Endodermal cell (in vitro differentiated cells): ENCODE measurements around the gene GFPT2. TPM values are rescaled to one million over a fixed set of nuclear protein-coding genes. Genes with fewer than 3 reads are reported as not detected.

ENCODE experiments used
- DNase-seq: peaks from one replicate; pipeline ENCODE4 v3.0.0-alpha.2; 2017
- H3K27ac ChIP-seq: 2 replicates; pipeline ENCODE4 v1.5.1; 2013; ENCODE audit warnings: mild to moderate bottlenecking, low read depth, low read length, moderate library complexity
- H3K27me3 ChIP-seq: 2 replicates; pipeline ENCODE4 v1.6.1; 2013; ENCODE audit warnings: mild to moderate bottlenecking, low read length, moderate library complexity; ENCODE audit not compliant: insufficient read depth, control insufficient read depth, poor library complexity, severe bottlenecking
- H3K36me3 ChIP-seq: 2 replicates; pipeline ENCODE4 v1.7.0; 2013; ENCODE audit warnings: mild to moderate bottlenecking, low read length, moderate library complexity; ENCODE audit not compliant: control insufficient read depth, insufficient read depth
- H3K4me1 ChIP-seq: one replicate; pipeline ENCODE4 v1.7.0; 2013; ENCODE audit warnings: low read length; ENCODE audit not compliant: control insufficient read depth, insufficient read depth
- H3K4me3 ChIP-seq: 2 replicates; pipeline ENCODE4 v1.5.1; 2013; ENCODE audit warnings: mild to moderate bottlenecking, low read length, moderate library complexity
- H3K9ac ChIP-seq: 2 replicates; pipeline ENCODE4 v1.6.1; 2013; ENCODE audit warnings: mild to moderate bottlenecking, low read length, moderate library complexity; ENCODE audit not compliant: poor library complexity, severe bottlenecking; ENCODE audit errors: extremely low read depth
- H3K9me3 ChIP-seq: 2 replicates; pipeline ENCODE4 v1.6.1; 2013; ENCODE audit warnings: mild to moderate bottlenecking, low read length, moderate library complexity; ENCODE audit not compliant: control insufficient read depth
- H3K27ac Mint-ChIP-seq: 2 replicates; pipeline ENCODE4 v1.8.0; 2020; ENCODE audit warnings: mixed read lengths
- H3K27me3 Mint-ChIP-seq: 2 replicates; pipeline ENCODE4 v1.8.0; 2021; ENCODE audit warnings: mild to moderate bottlenecking, mixed read lengths; ENCODE audit not compliant: insufficient read depth
- H3K36me3 Mint-ChIP-seq: 2 replicates; pipeline ENCODE4 v1.8.0; 2020; ENCODE audit warnings: low read depth, mixed read lengths
- H3K4me1 Mint-ChIP-seq: 2 replicates; pipeline ENCODE4 v1.8.0; 2020; ENCODE audit warnings: mixed read lengths
- H3K4me3 Mint-ChIP-seq: 2 replicates; pipeline ENCODE4 v1.8.0; 2020; ENCODE audit warnings: mild to moderate bottlenecking, moderate library complexity, mixed read lengths
- H3K9me3 Mint-ChIP-seq: 2 replicates; pipeline ENCODE4 v1.8.0; 2020; ENCODE audit warnings: mild to moderate bottlenecking, mixed read lengths
- CTCF ChIP-seq: fragments of 200-600 bp; sonication (generic); conservative IDR thresholded peaks from 2 replicates; pipeline ENCODE4 v1.5.0; 2021; ENCODE audit warnings: antibody characterized with exemption, mild to moderate bottlenecking
- WGBS, 2 experiments: methylation state at CpG; one replicate each; pipeline versions ENCODE4 v1.1.5 to v1.1.7; 2013; ENCODE audit warnings: missing lambda C conversion rate in 2 of 2, mixed read lengths in 1 of 2; ENCODE audit not compliant: insufficient coverage in 1 of 2, insufficient read length in 1 of 2; 5-methylcytosine and 5-hydroxymethylcytosine counted together
- total RNA-seq, 2 donors: library from RNA; stranded (reverse); fragmentation: NEBNext Ultra II Directional in 1 of 2; extraction: Animal tissue kit (Norgen Biotek cat#: 25700) in 1 of 2; gene quantifications; 2 replicates in 1 of 2; 3 replicates in 1 of 2; pipeline ENCODE4 v1.2.1, GENCODE V29; 2021

The GFPT2 gene
- total RNA-seq, 2 donors from 2014 or later = 19.5 to 37.3 TPM

DNA sequence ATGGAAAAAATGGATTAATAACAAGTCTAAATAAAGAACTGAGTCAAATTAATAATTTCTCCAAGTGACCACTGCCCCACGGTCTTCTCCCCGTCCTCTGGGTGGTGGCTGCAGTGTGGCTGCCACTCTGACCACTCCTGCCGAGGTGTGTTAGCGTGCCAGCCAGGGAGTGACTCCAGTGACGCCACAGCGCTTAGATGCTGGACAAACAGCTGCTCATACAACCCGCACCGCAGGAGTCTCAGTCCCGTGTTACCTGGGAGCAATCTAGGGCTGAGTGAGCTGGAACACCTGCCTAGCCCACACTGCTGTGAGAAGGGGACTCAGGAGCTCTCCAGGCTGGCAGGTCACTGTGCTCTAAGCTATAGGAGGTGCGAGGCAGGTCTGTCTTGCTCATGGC lies 71.4 kb downstream of the GFPT2 start:
- Histone ChIP-seq H3K27me3 (no peaks in the 10 kb centered on the region), H3K27ac (no peak overlapping the region), H3K9ac (no peak overlapping the region), H3K4me3 (no peak overlapping the region), H3K36me3 (peaks cover 58% of the 10 kb centered on the region), H3K4me1 (no peaks in the 10 kb centered on the region), H3K9me3 (peaks cover 40% of the 10 kb centered on the region)
- peak overlapping the region; percentile 48 for H3K27ac Mint-ChIP-seq
- WGBS, 2 experiments = 93 to 100% methylated on average over 5 to 10 of the region's 10 CpGs
- no peak overlapping the region for H3K4me3 Mint-ChIP-seq
- H3K9me3 Mint-ChIP-seq = peaks cover 16% of the 10 kb centered on the region
- H3K36me3 Mint-ChIP-seq = peaks cover 77% of the 10 kb centered on the region
- DNase-seq = no peak
- no peaks in the 10 kb centered on the region for H3K27me3 Mint-ChIP-seq
- no peak for TF ChIP-seq CTCF
- peaks cover 40% of the 10 kb centered on the region for H3K4me1 Mint-ChIP-seq

DNA sequence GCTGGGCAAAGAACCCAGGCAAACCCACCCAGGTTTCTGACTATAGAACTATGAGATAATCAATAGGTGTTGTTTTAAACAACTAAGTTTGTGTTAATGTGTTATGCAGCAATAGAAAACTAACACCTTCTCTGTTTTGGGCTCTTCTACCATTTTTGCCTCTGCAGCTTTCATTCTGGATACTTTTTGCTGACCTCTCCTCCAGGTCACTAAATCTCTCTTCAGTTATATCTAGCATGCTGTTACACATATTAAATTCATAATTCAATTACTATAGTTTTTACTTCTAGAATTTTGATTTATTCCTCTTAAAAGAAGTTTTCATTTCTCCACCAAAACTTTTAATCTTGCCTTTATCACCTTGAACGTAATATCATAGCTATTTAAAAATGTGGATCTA lies 78.4 kb downstream of the GFPT2 start:
- Mint-ChIP-seq H3K4me3 (no peak overlapping the region), H3K4me1 (no peaks in the 10 kb centered on the region), H3K36me3 (peaks cover 78% of the 10 kb centered on the region), H3K27ac (no peak overlapping the region), H3K27me3 (no peaks in the 10 kb centered on the region), H3K9me3 (peaks cover 44% of the 10 kb centered on the region)
- Histone ChIP-seq H3K4me1 (no peaks in the 10 kb centered on the region), H3K9me3 (peaks cover 94% of the 10 kb centered on the region), H3K9ac (no peak overlapping the region), H3K36me3 (peaks cover 77% of the 10 kb centered on the region), H3K27me3 (no peaks in the 10 kb centered on the region), H3K4me3 (no peak overlapping the region), H3K27ac (no peak overlapping the region)
- DNase-seq = no peak
- no peak for TF ChIP-seq CTCF
- 100% methylated on average over 1 of the region's 1 CpG; no CpG with 5 or more reads in 1 of the 2 experiments for WGBS, 2 experiments

DNA sequence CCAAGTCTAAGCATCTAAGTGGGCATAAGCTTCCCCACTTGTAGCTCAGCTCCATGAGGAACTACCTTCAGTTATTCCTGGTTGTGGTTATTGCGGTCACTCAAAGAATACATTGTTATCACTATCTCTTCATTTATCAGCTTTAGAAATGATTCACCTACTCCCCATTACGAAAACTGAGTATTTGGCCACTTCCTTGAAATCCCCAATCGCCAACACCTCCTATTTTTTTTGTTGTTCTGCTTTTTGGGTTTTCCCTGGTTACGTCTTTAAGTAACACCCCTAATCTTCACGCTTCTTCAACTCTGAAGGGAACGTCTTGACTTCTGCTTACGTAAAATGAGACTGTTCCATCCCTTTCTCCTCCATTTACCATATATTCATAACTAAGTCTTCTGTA lies 81.9 kb downstream of the GFPT2 start:
- no peaks in the 10 kb centered on the region for H3K27me3 ChIP-seq
- DNase-seq = no peak
- peak overlapping the region; percentile 1 for H3K4me3 ChIP-seq
- 85 to 97% methylated on average over 5 to 7 of the region's 7 CpGs for WGBS, 2 experiments
- H3K27ac Mint-ChIP-seq = no peak overlapping the region
- H3K36me3 Mint-ChIP-seq = peaks cover 85% of the 10 kb centered on the region
- H3K9ac ChIP-seq = no peak overlapping the region
- no peaks in the 10 kb centered on the region for H3K27me3 Mint-ChIP-seq
- TF ChIP-seq CTCF = no peak
- H3K4me1 ChIP-seq = no peaks in the 10 kb centered on the region
- no peak overlapping the region for H3K27ac ChIP-seq
- H3K4me3 Mint-ChIP-seq = no peak overlapping the region
- H3K4me1 Mint-ChIP-seq = no peaks in the 10 kb centered on the region
- peaks cover 83% of the 10 kb centered on the region for H3K36me3 ChIP-seq
- H3K9me3 Mint-ChIP-seq = peaks cover 57% of the 10 kb centered on the region
- H3K9me3 ChIP-seq = peaks cover 90% of the 10 kb centered on the region
